H1 (cell line): ENCODE results near the gene MYORG. TPM values are rescaled to one million over a fixed set of nuclear protein-coding genes. Genes with fewer than 3 reads are reported as not detected.

ENCODE experiments used
- ASH2L ChIP-seq: fragments of 200-600, 300-600 bp; sonication (generic); IDR thresholded peaks from one replicate; pipeline ENCODE4 v1.7.1; 2017; ENCODE audit warnings: low read length
- ATF2 ChIP-seq: IDR thresholded peaks from 2 replicates; pipeline ENCODE4 v1.6.1; 2012; ENCODE audit warnings: low read length, inconsistent platforms
- BRCA1 ChIP-seq: IDR thresholded peaks from 2 replicates; pipeline ENCODE4 v1.6.1; 2012; ENCODE audit warnings: low read depth, low read length, improper control_type of control experiment
- CBX5 ChIP-seq: fragments of 300-800, 300-1000 bp; sonication (generic); IDR thresholded peaks from 2 replicates; pipeline ENCODE4 v1.7.1; 2016; ENCODE audit warnings: antibody characterized with exemption, low read length, low read depth
- CHD1 ChIP-seq: IDR thresholded peaks from 2 replicates; pipeline ENCODE4 v1.6.1; 2012; ENCODE audit warnings: low read depth, low read length, improper control_type of control experiment
- CHD2 ChIP-seq: IDR thresholded peaks from 2 replicates; pipeline ENCODE4 v1.6.1; 2012; ENCODE audit warnings: low read length, improper control_type of control experiment
- CREB1 ChIP-seq: IDR thresholded peaks from 2 replicates; pipeline ENCODE4 v1.6.1; 2012; ENCODE audit warnings: inconsistent platforms
- EGR1 ChIP-seq: IDR thresholded peaks from 2 replicates; pipeline ENCODE4 v1.6.1; 2011; ENCODE audit warnings: low read depth, low read length, borderline replicate concordance
- FOSL1 ChIP-seq: IDR thresholded peaks from 2 replicates; pipeline ENCODE4 v1.6.1; 2011; ENCODE audit warnings: mild to moderate bottlenecking, low read depth, low read length, moderate library complexity; ENCODE audit not compliant: insufficient read depth
- GTF2F1 ChIP-seq: IDR thresholded peaks from 2 replicates; pipeline ENCODE4 v1.6.1; 2012; ENCODE audit warnings: low read depth, low read length, improper control_type of control experiment, borderline replicate concordance
- HDAC6 ChIP-seq: IDR thresholded peaks from one replicate; pipeline ENCODE4 v1.7.1; 2012; ENCODE audit warnings: low read depth, mild to moderate bottlenecking, inconsistent platforms, low read length, moderate library complexity
- KDM1A ChIP-seq: fragments of 200-600, 300-600 bp; sonication (generic); IDR thresholded peaks from 2 replicates; pipeline ENCODE4 v1.7.1; 2016; ENCODE audit warnings: mild to moderate bottlenecking, low read length, borderline replicate concordance
- NANOG ChIP-seq: IDR thresholded peaks from 2 replicates; pipeline ENCODE4 v1.6.1; 2011; ENCODE audit warnings: low read length, low read depth, mild to moderate bottlenecking, inconsistent platforms; ENCODE audit not compliant: insufficient read depth, poor library complexity, severe bottlenecking
- POLR2A ChIP-seq, 2 experiments: IDR thresholded peaks; 1 replicate in 1 of 2; 2 replicates in 1 of 2; pipeline ENCODE4 v1.6.1; 2011; ENCODE audit warnings: low read depth in 2 of 2, low read length in 2 of 2, mild to moderate bottlenecking in 2 of 2; ENCODE audit errors: control extremely low read depth in 1 of 2
- SIRT6 ChIP-seq: IDR thresholded peaks from one replicate; pipeline ENCODE4 v1.7.1; 2012; ENCODE audit warnings: low read length, inconsistent platforms
- SIX5 ChIP-seq: IDR thresholded peaks from 2 replicates; pipeline ENCODE4 v1.6.1; 2011; ENCODE audit warnings: mild to moderate bottlenecking, low read depth, low read length
- SP1 ChIP-seq: IDR thresholded peaks from 2 replicates; pipeline ENCODE4 v1.6.1; 2011; ENCODE audit warnings: low read depth, low read length
- TAF1 ChIP-seq: IDR thresholded peaks from 2 replicates; pipeline ENCODE4 v1.6.1; 2011; ENCODE audit warnings: mild to moderate bottlenecking, low read depth, low read length
- TAF7 ChIP-seq: optimal IDR thresholded peaks from 2 replicates; pipeline ENCODE3; 2011; ENCODE audit warnings: low read depth, mild to moderate bottlenecking, inconsistent platforms, low read length, moderate library complexity, borderline replicate concordance
- TBP ChIP-seq: IDR thresholded peaks from 2 replicates; pipeline ENCODE4 v1.6.1; 2011; ENCODE audit warnings: low read depth, low read length, improper control_type of control experiment
- polyA plus RNA-seq, 7 experiments: library from polyadenylated mRNA; depleted of rRNA in 3 of 7; stranded (reverse) in 5 of 7; unstranded in 2 of 7; fragments of >200 nt in 5 of 7; fragments of 200-250 nt in 2 of 7; gene quantifications; 1 replicate in 5 of 7; 2 replicates in 1 of 7; 4 replicates in 1 of 7; pipeline versions ENCODE4 v1.2.1 to v1.2.3, GENCODE V29; 2011 to 2013; ENCODE audit warnings: missing spikeins in 2 of 7, mixed read lengths in 2 of 7
- total RNA-seq: library from RNA; stranded (reverse); fragmentation: NEBNext Ultra II Directional; extraction: Animal tissue kit (Norgen Biotek cat#: 25700); gene quantifications from 2 replicates; pipeline ENCODE4 v1.2.1, GENCODE V29; 2021
- TF ChIP-seq, protein P1 (sequence below): IDR thresholded peaks from 2 replicates; pipeline ENCODE4 v1.6.1; 2012; ENCODE audit warnings: inconsistent platforms
- TF ChIP-seq, protein P2 (sequence below): IDR thresholded peaks from 2 replicates; pipeline ENCODE4 v1.6.1; 2011; ENCODE audit warnings: low read length, improper control_type of control experiment

MYORG gene
- total and polyA plus RNA-seq, 2 of the 8 experiments (the other 6 are each of a cell fraction or from before 2014, with no cell fraction given): 1.2 to 5.9 TPM

- TF ChIP-seq NANOG: no peak
- peak; percentile 16 for TF ChIP-seq ASH2L
- peak; percentile 53; the same call in 1 of the 2 replicates for TF ChIP-seq TAF1
- no peak for TF ChIP-seq TBP
- no peak for TF ChIP-seq FOSL1
- TF ChIP-seq, protein P1, sequence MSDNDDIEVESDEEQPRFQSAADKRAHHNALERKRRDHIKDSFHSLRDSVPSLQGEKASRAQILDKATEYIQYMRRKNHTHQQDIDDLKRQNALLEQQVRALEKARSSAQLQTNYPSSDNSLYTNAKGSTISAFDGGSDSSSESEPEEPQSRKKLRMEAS: 0 out of 2 replicates have a peak, but pooled peaks have one; percentile 5
- no peak for TF ChIP-seq ATF2
- no peak for TF ChIP-seq GTF2F1
- no peak; a peak in 1 of 3 replicates for TF ChIP-seq POLR2A (IDR thresholded peaks at IDR 0.05; ENCODE audit: control extremely low read depth in 1 of 2, low read depth in 2 of 2, low read length in 2 of 2)
- TF ChIP-seq CBX5: no peak
- TF ChIP-seq SP1: peak; percentile 48; the same call in 1 of the 2 replicates
- no peak for TF ChIP-seq TAF7
- TF ChIP-seq EGR1: no peak
- TF ChIP-seq HDAC6: no peak
- TF ChIP-seq SIX5: peak; percentile 79
- no peak for TF ChIP-seq SIRT6
- TF ChIP-seq, protein P2, sequence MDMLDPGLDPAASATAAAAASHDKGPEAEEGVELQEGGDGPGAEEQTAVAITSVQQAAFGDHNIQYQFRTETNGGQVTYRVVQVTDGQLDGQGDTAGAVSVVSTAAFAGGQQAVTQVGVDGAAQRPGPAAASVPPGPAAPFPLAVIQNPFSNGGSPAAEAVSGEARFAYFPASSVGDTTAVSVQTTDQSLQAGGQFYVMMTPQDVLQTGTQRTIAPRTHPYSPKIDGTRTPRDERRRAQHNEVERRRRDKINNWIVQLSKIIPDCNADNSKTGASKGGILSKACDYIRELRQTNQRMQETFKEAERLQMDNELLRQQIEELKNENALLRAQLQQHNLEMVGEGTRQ: no peak
- no peak for TF ChIP-seq BRCA1
- TF ChIP-seq CHD2: no peak; the same call in 1 of the 2 replicates
- TF ChIP-seq CREB1: peak; percentile 52; the same call in 1 of the 2 replicates
- TF ChIP-seq KDM1A: no peak
- no peak for TF ChIP-seq CHD1
Observed at GRCh38 chr9:34376596-34377403, at the start of gene MYORG (continued).
